Hepatocyte (in vitro differentiated cells): ENCODE data around the gene FIGNL2. TPM values are rescaled to one million over a fixed set of nuclear protein-coding genes. Genes with fewer than 3 reads are reported as not detected.

Source experiments
- DNase-seq: peaks from one replicate; pipeline ENCODE4 v3.0.0-alpha.2; 2016; ENCODE audit warnings: low spot score
- H2AFZ ChIP-seq: fragments of 200-600 bp; sonication (generic); 2 replicates; pipeline ENCODE4 v1.6.0; 2016; ENCODE audit warnings: antibody characterized with exemption, mild to moderate bottlenecking
- H3K27ac ChIP-seq: fragments of 200-600 bp; sonication (generic); 2 replicates; pipeline ENCODE4 v1.5.1; 2016; ENCODE audit warnings: mild to moderate bottlenecking
- H3K27me3 ChIP-seq: fragments of 200-600 bp; sonication (generic); 2 replicates; pipeline ENCODE4 v1.6.1; 2016
- H3K36me3 ChIP-seq: fragments of 200-600 bp; sonication (generic); replicated peaks from 2 replicates; pipeline ENCODE4 v1.5.1; 2016; ENCODE audit warnings: low read depth; ENCODE audit not compliant: insufficient read depth
- H3K4me1 ChIP-seq: fragments of 200-600 bp; sonication (generic); 2 replicates; pipeline ENCODE4 v1.5.1; 2016; ENCODE audit warnings: mild to moderate bottlenecking, moderate library complexity; ENCODE audit not compliant: insufficient read depth
- H3K4me2 ChIP-seq: fragments of 200-600 bp; sonication (generic); 2 replicates; pipeline ENCODE4 v1.6.0; 2016
- H3K4me3 ChIP-seq: fragments of 200-600 bp; sonication (generic); 2 replicates; pipeline ENCODE4 v1.5.1; 2016; ENCODE audit warnings: mild to moderate bottlenecking
- H3K79me2 ChIP-seq: fragments of 200-600 bp; sonication (generic); 2 replicates; pipeline ENCODE4 v1.6.0; 2017; ENCODE audit warnings: mild to moderate bottlenecking
- H3K9me2 ChIP-seq: fragments of 200-600 bp; sonication (generic); replicated peaks from 2 replicates; pipeline ENCODE4 v1.6.0; 2017; ENCODE audit warnings: mild to moderate bottlenecking; ENCODE audit not compliant: insufficient read depth
- H3K9me3 ChIP-seq: fragments of 200-600 bp; sonication (generic); 2 replicates; pipeline ENCODE4 v1.5.1; 2016; ENCODE audit warnings: low read depth, mild to moderate bottlenecking
- H4K20me1 ChIP-seq: fragments of 200-600 bp; sonication (generic); 2 replicates; pipeline ENCODE4 v1.6.0; 2016; ENCODE audit warnings: mild to moderate bottlenecking; ENCODE audit not compliant: insufficient read depth, poor library complexity, severe bottlenecking
- EZH2 ChIP-seq: fragments of 200-600 bp; sonication (generic); IDR thresholded peaks from 2 replicates; pipeline ENCODE4 v1.6.1; 2016; ENCODE audit warnings: antibody characterized with exemption, mild to moderate bottlenecking, borderline replicate concordance
- EZH2phosphoT487 ChIP-seq: fragments of 200-600 bp; sonication (generic); IDR thresholded peaks from one replicate; pipeline ENCODE4 v1.6.1; 2018; ENCODE audit warnings: antibody characterized with exemption, mild to moderate bottlenecking, low read depth, moderate library complexity; ENCODE audit not compliant: unreplicated experiment, severe bottlenecking
- WGBS: methylation state at CpG from one replicate; pipeline ENCODE4 v1.1.6; 2016; ENCODE audit warnings: low lambda C conversion rate; ENCODE audit errors: missing lambda C conversion rate; 5-methylcytosine and 5-hydroxymethylcytosine counted together
- polyA plus RNA-seq: library from polyadenylated mRNA; unstranded; fragments of >200 nt; fragmentation: Nextera tagmentation; extraction: Ambion mirVana; gene quantifications from 2 replicates; pipeline ENCODE4 v1.2.1, GENCODE V29; 2016
- total RNA-seq: library from RNA; depleted of rRNA; stranded (reverse); fragments of >200 nt; gene quantifications from 2 replicates; pipeline ENCODE4 v1.2.3, GENCODE V29; 2014
- TF ChIP-seq, protein P1 (sequence below): fragments of 200-600 bp; sonication (generic); IDR thresholded peaks from 2 replicates; pipeline ENCODE4 v1.5.1; 2016; ENCODE audit warnings: antibody characterized with exemption, mild to moderate bottlenecking; ENCODE audit not compliant: poor library complexity

The FIGNL2 gene
- total and polyA plus RNA-seq, 2 experiments from 2014 or later, result 1.1 to 3.2 TPM

DNA sequence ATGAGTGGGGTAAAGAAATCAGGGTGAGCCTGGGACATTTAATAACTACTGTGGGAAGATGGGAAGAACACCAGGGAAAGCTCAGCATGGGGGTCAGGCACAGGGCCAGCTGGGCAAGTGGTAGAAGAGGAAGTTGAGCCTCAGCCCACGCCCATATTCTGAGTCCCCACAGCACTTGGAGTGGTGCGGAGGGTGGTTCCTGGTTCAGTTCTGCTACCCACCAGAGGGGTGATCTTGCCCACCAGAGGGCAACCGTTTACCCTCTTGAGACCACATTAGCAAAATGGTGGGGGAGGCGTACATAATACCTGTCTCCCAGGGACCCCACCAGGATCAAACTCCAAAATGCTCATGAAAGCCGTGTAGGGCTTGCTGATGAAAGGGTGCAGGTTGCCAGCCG, 22.6 kb upstream of the FIGNL2 start:
- WGBS, result 92% methylated on average over 6 of the region's 6 CpGs
- no peak for TF ChIP-seq EZH2
- TF ChIP-seq, protein P1, sequence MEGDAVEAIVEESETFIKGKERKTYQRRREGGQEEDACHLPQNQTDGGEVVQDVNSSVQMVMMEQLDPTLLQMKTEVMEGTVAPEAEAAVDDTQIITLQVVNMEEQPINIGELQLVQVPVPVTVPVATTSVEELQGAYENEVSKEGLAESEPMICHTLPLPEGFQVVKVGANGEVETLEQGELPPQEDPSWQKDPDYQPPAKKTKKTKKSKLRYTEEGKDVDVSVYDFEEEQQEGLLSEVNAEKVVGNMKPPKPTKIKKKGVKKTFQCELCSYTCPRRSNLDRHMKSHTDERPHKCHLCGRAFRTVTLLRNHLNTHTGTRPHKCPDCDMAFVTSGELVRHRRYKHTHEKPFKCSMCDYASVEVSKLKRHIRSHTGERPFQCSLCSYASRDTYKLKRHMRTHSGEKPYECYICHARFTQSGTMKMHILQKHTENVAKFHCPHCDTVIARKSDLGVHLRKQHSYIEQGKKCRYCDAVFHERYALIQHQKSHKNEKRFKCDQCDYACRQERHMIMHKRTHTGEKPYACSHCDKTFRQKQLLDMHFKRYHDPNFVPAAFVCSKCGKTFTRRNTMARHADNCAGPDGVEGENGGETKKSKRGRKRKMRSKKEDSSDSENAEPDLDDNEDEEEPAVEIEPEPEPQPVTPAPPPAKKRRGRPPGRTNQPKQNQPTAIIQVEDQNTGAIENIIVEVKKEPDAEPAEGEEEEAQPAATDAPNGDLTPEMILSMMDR, result no peak
- TF ChIP-seq EZH2phosphoT487, result no peak
- no peaks in the 10 kb centered on the region for H3K79me2 ChIP-seq

DNA sequence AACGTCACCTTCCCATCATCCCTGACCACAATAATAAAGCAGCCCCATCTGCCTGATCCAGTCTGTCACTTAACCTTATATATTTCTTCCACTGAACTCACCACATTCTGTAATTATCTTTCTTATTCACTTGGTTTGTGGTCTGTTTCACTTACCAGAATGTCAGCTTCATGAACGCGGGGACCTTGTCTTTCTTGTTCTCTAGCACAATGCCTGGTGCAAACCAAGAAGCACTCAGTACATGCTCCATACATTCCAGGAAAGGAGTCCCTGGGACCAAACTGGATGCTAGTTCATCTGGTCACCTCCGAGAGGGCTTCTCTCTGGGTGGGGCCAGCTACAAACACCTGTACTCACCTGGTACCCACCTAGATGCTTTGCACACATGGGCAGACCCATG, 22.0 kb upstream of the FIGNL2 start:
- H3K27me3 ChIP-seq, result peaks cover 8% of the 10 kb centered on the region
- no peaks in the 10 kb centered on the region for H3K9me2 ChIP-seq
- no peaks in the 10 kb centered on the region for H4K20me1 ChIP-seq
- H3K4me1 ChIP-seq, result peaks cover 23% of the 10 kb centered on the region
- no peak overlapping the region for H3K4me2 ChIP-seq
- H3K9me3 ChIP-seq, result no peaks in the 10 kb centered on the region
- no peaks in the 10 kb centered on the region for H3K79me2 ChIP-seq
- no peak overlapping the region for H2AFZ ChIP-seq
- no peak for TF ChIP-seq EZH2phosphoT487
- TF ChIP-seq, protein P1, result no peak
- no peak for TF ChIP-seq EZH2
- no peaks in the 10 kb centered on the region for H3K36me3 ChIP-seq
- no peak overlapping the region for H3K27ac ChIP-seq
- H3K4me3 ChIP-seq, result no peak overlapping the region
- WGBS, result 72% methylated on average over 4 of the region's 4 CpGs
- DNase-seq, result no peak

More for the DNA sequence above, 22.6 kb upstream of the FIGNL2 start:
- no peak overlapping the region for H3K27ac ChIP-seq
- H3K9me2 ChIP-seq, result no peaks in the 10 kb centered on the region
- H3K4me1 ChIP-seq, result peaks cover 17% of the 10 kb centered on the region
- no peaks in the 10 kb centered on the region for H3K36me3 ChIP-seq
- no peaks in the 10 kb centered on the region for H4K20me1 ChIP-seq
- H3K27me3 ChIP-seq, result peaks cover 8% of the 10 kb centered on the region
- no peak for DNase-seq
- H3K9me3 ChIP-seq, result no peaks in the 10 kb centered on the region
- no peak overlapping the region for H2AFZ ChIP-seq
- no peak overlapping the region for H3K4me3 ChIP-seq
- H3K4me2 ChIP-seq, result no peak overlapping the region

DNA sequence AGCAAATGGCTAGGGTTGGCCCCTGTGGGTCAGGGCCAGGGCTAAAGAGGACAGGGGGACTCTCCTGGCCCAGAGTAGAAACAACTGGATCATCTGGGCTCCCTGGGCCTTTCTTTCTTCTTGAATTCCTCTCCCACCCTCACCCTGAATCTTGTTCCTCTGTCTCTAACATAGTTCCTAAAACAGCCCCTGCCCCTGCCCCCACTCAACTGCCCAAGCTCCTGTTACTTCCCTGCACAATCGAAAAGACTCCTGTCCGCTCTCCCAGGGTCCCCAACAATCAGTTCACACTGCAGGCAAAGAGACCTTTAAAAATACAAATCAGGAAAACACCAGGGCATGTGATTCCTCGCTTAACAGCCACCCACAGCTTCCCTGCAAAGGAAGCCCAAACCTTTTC, 21.4 kb upstream of the FIGNL2 start:
- no peak overlapping the region for H2AFZ ChIP-seq

More for the DNA sequence above, 21.4 kb upstream of the FIGNL2 start:
- no peaks in the 10 kb centered on the region for H3K9me2 ChIP-seq
- TF ChIP-seq EZH2phosphoT487 (no peak), EZH2 (no peak)
- TF ChIP-seq, protein P1, result no peak
- H3K4me2 ChIP-seq, result peak overlapping the region; percentile 98
- H3K4me3 ChIP-seq, result no peak overlapping the region
- no peaks in the 10 kb centered on the region for H3K36me3 ChIP-seq
- H3K4me1 ChIP-seq, result peaks cover 29% of the 10 kb centered on the region
- no peak overlapping the region for H3K27ac ChIP-seq
- WGBS, result 61% methylated on average over 3 of the region's 3 CpGs
- H3K9me3 ChIP-seq, result no peaks in the 10 kb centered on the region
- DNase-seq, result no peak
- H4K20me1 ChIP-seq, result no peaks in the 10 kb centered on the region
- H3K79me2 ChIP-seq, result no peaks in the 10 kb centered on the region
- H3K27me3 ChIP-seq, result peaks cover 8% of the 10 kb centered on the region
